Stimulated activated CD4-positive, alpha-beta T cell treated with anti-CD3 and anti-CD28 coated beads, Interleukin-1b, Interleukin-23, amount 100 ng/mL, for 1 hour (primary cell): Measurements from ENCODE around the gene ARHGAP15.

Experiments
- DNase-seq, 2 donors: peaks; one replicate each; pipeline ENCODE4 v3.0.0-alpha.2; 2020; ENCODE audit warnings: low read depth in 2 of 2

Gene ARHGAP15

GRCh38 chr2:143144813-143145455 lies 15.7 kb downstream of the ARHGAP15 start:
- no peak for DNase-seq

- no peak for DNase-seq
Measured at GRCh38 chr2:143146366-143146765, 17.1 kb downstream of the ARHGAP15 start.

GRCh38 chr2:143146815-143147530 lies 17.8 kb downstream of the ARHGAP15 start:
- no peak for DNase-seq

- DNase-seq = no peak
Measured at GRCh38 chr2:143148011-143148410, 18.8 kb downstream of the ARHGAP15 start.

- no peak for DNase-seq
Measured at GRCh38 chr2:143148757-143149156, 19.5 kb downstream of the ARHGAP15 start.

DNA sequence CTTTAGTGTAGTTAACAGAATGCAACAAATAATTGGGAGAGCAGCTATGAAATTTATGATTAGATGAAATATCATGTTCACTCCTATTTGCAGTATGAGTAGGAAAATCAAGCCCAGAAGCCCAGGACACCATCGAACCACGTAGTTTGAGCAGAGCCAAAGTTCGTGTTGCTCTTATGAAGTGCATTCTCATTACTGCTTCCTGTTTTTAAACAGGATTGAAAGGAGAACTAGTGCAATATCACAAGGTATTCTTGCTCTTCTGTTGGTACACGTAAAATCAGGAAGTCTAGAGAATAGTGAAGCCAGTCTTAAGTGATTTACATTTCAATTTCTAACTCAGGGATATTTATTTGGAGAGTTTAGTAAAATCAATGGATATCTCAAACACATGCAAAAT lies 21.1 kb downstream of the ARHGAP15 start:
- DNase-seq = no peak

GRCh38 chr2:143151111-143151752 lies 22.0 kb downstream of the ARHGAP15 start:
- DNase-seq = no peak

- DNase-seq = no peak
Measured at GRCh38 chr2:143152219-143152618, 23.0 kb downstream of the ARHGAP15 start.

DNA sequence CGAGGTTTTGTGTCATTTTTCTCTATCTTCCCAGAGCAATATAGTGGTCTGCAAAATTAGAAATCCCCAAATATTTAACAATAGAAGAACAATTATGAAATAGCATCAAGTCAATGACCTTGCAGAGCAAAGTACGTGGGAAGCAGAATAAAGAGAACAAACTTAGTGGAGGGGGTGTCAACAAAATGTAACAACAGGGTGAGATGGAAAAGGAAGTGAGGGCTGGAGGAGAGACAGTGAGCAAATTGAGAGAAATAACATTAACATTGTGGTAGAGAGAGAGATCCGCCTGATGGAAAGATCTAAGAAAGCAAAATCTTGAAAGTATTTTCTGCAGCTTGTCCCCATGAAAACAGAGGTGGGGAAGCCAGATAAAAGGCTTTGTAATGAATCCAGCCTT lies 23.4 kb downstream of the ARHGAP15 start:
- DNase-seq = no peak

DNA sequence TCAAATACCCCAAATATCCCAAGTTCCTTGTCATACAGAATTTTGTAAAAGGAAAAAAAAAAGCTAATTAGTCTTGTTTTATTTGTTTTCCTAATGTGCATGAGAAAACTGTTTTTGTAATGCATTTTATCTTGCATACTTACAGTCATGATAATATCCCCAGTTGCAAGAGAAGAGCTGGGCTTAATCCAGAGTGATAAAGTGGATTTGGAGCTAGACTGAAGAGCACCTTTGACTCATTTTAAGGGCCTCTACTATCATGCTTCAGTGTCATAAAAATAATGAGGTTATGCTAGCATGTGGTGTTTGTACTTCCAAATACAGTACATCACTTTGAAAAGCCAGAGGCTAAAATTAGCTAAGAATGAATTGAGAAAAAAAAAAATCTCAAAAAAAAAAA lies 26.4 kb downstream of the ARHGAP15 start:
- DNase-seq = no peak

DNA sequence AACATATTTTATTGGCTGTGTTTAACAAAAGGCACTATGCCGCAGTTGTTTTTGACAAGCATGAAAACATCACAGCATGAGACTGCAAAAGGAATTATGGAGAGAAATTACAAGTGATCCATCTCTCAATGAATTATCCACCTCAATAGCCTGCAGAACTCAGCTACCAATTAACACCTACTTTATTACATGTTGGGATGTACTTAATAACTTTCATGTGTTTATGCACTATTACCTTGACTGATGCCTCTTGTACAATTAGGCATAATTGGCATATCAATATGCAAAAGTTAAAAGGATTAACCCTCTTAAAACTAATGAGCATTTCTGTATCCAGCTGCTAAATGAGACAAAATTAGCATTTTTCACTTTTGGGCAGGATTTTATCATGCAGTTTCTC lies 27.8 kb downstream of the ARHGAP15 start:
- no peak for DNase-seq

GRCh38 chr2:143157418-143157817 lies 28.2 kb downstream of the ARHGAP15 start:
- no peak for DNase-seq

DNA sequence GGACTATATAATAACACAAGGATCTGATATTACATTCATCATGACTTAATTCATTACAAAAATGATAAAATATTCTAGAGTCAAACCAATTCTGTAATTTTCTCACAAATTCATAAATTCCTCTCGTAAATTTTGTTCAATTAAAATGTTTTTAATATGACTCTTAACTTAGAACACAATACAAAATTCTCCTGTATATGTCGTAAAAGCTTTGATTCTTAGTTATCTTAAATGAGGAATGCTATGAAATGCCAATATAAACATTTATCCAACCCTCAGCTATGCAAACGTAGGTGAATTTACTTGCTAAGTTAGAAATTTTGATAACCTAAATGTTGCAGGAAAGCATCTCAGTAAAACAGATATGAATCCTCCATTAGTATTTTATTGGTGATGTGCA lies 28.9 kb downstream of the ARHGAP15 start:
- DNase-seq = no peak

DNA sequence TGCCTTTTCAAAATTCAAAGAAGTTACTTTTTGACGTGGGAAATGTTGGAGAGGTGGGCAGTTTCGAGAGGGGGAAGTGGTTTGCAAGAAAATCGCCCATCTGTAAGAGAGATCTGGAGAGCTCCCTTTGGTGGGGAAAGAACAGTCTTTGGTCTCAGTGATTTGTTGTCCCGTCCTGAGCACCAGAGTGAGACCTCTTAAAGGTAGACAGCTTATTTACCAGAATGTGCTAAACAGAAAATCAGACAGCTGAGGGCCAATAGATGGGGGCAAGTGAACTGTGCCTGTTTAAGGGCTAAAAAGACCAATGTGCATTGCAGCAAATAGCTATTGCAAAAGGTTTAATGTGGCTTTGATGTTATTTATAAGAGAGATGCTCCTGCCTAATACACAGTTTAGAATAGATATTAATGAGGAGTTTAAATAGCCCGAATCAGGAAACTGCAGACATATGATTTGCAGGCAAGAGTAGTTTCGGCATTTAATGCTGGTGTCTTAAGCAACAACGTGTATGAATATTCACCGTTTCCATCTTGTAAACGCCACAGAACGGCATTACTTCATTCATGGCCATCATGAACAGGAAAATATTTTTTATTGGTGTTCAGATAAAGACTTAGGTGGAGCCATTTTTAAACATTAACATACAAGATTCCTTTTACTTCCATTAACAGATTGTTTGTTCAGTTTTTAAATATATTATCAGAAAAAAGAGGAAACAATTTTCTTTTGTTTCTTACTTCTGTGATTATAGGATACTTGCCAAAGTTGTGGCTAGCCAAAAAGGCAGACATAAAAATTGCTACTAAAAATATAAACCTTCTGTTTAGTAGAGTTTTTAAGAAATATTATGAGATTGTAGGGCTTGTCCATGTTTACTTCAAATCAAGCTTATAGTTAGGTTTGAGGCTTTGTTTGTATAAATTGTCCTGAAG lies 29.6 kb downstream of the ARHGAP15 start:
- no peak for DNase-seq

- DNase-seq = no peak
Measured at GRCh38 chr2:143159486-143159840, 30.2 kb downstream of the ARHGAP15 start.

GRCh38 chr2:143160732-143161707 lies 31.8 kb downstream of the ARHGAP15 start:
- DNase-seq = no peak

DNA sequence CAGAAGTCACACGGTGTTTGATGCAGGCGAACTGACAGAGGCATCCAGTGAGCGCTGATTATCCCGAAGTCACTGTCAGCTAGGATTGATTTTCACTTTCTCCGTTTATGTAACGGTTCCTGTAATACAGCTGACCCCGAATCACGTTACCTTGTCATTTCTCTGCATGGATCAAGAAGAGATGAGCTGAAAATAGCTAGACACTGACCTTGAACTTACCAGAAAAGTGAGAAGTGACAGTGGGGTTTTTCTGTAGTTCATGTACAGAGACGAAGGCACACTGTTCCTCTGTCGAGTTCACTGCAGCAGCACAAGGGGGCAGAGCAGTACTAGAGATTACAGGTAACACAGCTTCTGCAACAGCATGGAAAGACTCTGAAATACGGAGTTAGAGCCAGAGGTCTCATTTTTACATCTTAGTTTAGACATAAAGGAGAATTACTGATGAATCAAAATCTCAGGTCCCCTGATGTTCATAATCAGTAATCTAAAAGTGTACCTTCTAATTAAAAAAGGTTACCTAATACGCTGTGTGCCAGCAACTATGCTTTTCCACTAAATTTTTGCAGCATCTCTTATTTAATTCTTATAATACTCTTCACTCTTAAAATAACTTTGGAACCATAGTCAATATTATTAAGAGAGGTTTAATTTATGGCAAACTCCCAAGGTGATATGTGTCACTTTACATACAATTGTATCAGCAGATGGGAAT lies 33.1 kb downstream of the ARHGAP15 start:
- peak; percentile 10 for DNase-seq

DNA sequence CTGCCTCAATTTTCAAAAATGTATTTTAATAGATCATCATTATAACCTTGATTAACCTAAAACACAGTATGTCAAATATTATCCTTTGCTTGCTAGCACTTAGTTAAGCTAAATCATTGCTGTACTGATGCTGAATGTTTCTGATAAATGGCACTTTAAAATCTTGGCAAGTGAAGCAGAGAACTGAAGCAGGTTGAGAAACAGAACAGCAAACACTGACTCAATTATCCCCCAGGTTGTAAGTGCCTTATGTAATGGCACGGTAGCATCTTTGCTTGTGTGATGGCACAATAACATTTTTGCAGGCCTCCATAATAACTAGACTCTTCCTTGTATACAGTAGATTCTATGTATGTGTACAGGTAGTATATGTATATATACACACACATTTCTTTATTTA lies 33.8 kb downstream of the ARHGAP15 start:
- DNase-seq = no peak

GRCh38 chr2:143163499-143163898 lies 34.3 kb downstream of the ARHGAP15 start:
- DNase-seq = no peak

DNA sequence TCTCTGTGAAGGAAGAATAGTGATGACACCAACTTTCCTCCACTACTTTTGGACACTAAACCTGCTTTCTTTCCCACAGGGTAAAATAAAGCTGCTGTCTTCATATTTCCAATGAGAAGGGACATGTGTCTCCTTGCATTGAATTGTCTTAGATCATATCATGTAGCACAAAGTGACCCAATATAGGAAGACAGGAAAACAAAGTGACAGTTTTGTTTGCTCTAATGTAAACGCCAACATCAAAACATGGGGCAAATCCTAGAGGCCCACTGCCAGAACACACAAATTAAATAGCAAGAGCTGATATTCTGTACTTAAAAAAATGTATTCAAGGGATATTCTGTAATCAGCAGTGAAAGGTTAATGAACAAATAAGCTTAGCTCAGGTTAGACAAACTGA lies 36.1 kb downstream of the ARHGAP15 start:
- DNase-seq = no peak
